Measurements from ENCODE around the gene API5.
"Not testable (repeated sequence)": the region's sequence is repeated elsewhere in the genome, so short reads cannot be mapped to it uniquely, and the experiment has no call there.

Gene API5

GRCh38 chr11:43315966-43316365 lies 4.2 kb downstream of the API5 start:
- no peak overlapping the region for H3K27ac ChIP-seq
- no peak overlapping the region for H3K4me3 ChIP-seq (ENCODE audit: low read depth, low read length)
- DNase-seq, result no peak
- H3K36me3 ChIP-seq (replicated peaks), result peaks cover 7% of the 10 kb centered on the region
- in situ Hi-C loops (cut with HindIII; ENCODE audit: low pct_ligation_motif_present, low sequenced_read_pairs), result no loop called here
- no peaks in the 10 kb centered on the region for H3K27me3 ChIP-seq (replicated peaks)
- TF ChIP-seq CTCF (IDR thresholded peaks at IDR 0.05; ENCODE audit: low read depth, low read length, missing control alignments), result no peak

- Histone ChIP-seq H3K36me3 (replicated peaks) (peaks cover 11% of the 10 kb centered on the region), H3K27ac (no peak overlapping the region), H3K27me3 (replicated peaks) (no peaks in the 10 kb centered on the region), H3K4me3 (ENCODE audit: low read depth, low read length) (no peak overlapping the region)
- no peak for TF ChIP-seq CTCF (IDR thresholded peaks at IDR 0.05; ENCODE audit: low read depth, low read length, missing control alignments)
- peak; percentile 24 for DNase-seq
- in situ Hi-C loops (cut with HindIII; ENCODE audit: low pct_ligation_motif_present, low sequenced_read_pairs), result no loop called here
These were observed 4.7 kb downstream of the API5 start for GRCh38 chr11:43316451-43316850.

- no peaks in the 10 kb centered on the region for H3K27me3 ChIP-seq (replicated peaks)
- H3K36me3 ChIP-seq (replicated peaks), result peaks cover 58% of the 10 kb centered on the region
- no peak for TF ChIP-seq CTCF (IDR thresholded peaks at IDR 0.05; ENCODE audit: low read depth, low read length, missing control alignments)
- no peak overlapping the region for H3K27ac ChIP-seq
- no peak overlapping the region for H3K4me3 ChIP-seq (ENCODE audit: low read depth, low read length)
- in situ Hi-C loops (cut with HindIII; ENCODE audit: low pct_ligation_motif_present, low sequenced_read_pairs), result no loop called here
- DNase-seq, result peak; percentile 100
These were observed 16.2 kb downstream of the API5 start for GRCh38 chr11:43327987-43328386.

GRCh38 chr11:43328482-43328881 lies 16.7 kb downstream of the API5 start:
- Histone ChIP-seq H3K27me3 (replicated peaks) (no peaks in the 10 kb centered on the region), H3K27ac (peak overlapping the region; percentile 16), H3K36me3 (replicated peaks) (peaks cover 54% of the 10 kb centered on the region), H3K4me3 (ENCODE audit: low read depth, low read length) (no peak overlapping the region)
- TF ChIP-seq CTCF (IDR thresholded peaks at IDR 0.05; ENCODE audit: low read depth, low read length, missing control alignments), result no peak
- DNase-seq, result no peak
- in situ Hi-C loops (cut with HindIII; ENCODE audit: low pct_ligation_motif_present, low sequenced_read_pairs), result no loop called here

GRCh38 chr11:43341159-43341558 lies 29.4 kb downstream of the API5 start:
- no peaks in the 10 kb centered on the region for H3K27me3 ChIP-seq (replicated peaks)
- H3K27ac ChIP-seq, result no peak overlapping the region
- in situ Hi-C loops (cut with HindIII; ENCODE audit: low pct_ligation_motif_present, low sequenced_read_pairs), result no loop called here
- no peak overlapping the region for H3K4me3 ChIP-seq (ENCODE audit: low read depth, low read length)
- DNase-seq, result no peak
- no peak for TF ChIP-seq CTCF (IDR thresholded peaks at IDR 0.05; ENCODE audit: low read depth, low read length, missing control alignments)
- H3K36me3 ChIP-seq (replicated peaks), result peaks cover 12% of the 10 kb centered on the region

GRCh38 chr11:43351426-43351825 lies 39.6 kb downstream of the API5 start:
- in situ Hi-C loops (cut with HindIII; ENCODE audit: low pct_ligation_motif_present, low sequenced_read_pairs); H3K27me3 ChIP-seq (replicated peaks); DNase-seq; H3K36me3 ChIP-seq (replicated peaks); H3K4me3 ChIP-seq (ENCODE audit: low read depth, low read length); H3K27ac ChIP-seq: not testable (repeated sequence)
